ENCODE measurements around the gene B4GALT5.

DNA sequence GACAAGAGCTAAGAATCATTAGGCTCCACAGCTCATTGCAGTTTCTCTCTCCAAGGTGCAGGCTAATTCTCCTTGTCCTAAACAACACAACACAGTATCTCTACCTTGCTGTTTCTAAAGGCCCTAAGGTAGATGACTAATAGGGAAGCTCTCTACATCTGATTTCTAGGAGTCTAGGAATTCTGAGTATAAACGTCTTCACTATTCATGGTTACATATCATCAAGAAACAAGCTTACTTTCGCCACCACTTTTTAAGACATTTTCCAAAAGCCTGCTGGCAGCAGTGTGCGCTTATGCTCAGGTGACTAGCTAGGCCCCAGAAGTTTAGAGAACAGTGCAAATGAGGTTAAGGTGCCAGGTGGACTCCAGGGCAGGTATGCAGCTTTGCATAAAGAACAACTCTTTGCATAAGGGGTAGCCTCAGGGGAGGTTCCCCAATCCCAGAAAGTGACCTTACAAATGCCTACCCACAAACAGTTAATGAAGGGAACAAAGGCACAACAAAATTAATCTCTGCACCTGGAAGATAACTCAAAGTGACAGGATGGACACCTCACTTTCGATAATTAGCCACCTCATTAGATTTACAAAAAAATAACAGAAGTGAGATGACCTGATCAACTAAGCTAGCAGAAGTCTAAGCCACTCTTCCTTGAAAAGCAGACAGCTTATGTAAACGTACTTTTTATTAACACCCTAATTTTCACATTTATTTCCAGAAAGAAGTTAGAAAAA, 20.1 kb downstream of the B4GALT5 start:
- TF ChIP-seq, protein P1, sequence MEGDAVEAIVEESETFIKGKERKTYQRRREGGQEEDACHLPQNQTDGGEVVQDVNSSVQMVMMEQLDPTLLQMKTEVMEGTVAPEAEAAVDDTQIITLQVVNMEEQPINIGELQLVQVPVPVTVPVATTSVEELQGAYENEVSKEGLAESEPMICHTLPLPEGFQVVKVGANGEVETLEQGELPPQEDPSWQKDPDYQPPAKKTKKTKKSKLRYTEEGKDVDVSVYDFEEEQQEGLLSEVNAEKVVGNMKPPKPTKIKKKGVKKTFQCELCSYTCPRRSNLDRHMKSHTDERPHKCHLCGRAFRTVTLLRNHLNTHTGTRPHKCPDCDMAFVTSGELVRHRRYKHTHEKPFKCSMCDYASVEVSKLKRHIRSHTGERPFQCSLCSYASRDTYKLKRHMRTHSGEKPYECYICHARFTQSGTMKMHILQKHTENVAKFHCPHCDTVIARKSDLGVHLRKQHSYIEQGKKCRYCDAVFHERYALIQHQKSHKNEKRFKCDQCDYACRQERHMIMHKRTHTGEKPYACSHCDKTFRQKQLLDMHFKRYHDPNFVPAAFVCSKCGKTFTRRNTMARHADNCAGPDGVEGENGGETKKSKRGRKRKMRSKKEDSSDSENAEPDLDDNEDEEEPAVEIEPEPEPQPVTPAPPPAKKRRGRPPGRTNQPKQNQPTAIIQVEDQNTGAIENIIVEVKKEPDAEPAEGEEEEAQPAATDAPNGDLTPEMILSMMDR (IDR thresholded peaks at IDR 0.05 in 2 of 3, conservative IDR thresholded peaks at IDR 0.05 in 1 of 3; ENCODE audit: borderline replicate concordance in 1 of 3, insufficient read depth in 1 of 3, low read depth in 2 of 3, low read length in 2 of 3) = no peak
- TF ChIP-seq, protein P2, sequence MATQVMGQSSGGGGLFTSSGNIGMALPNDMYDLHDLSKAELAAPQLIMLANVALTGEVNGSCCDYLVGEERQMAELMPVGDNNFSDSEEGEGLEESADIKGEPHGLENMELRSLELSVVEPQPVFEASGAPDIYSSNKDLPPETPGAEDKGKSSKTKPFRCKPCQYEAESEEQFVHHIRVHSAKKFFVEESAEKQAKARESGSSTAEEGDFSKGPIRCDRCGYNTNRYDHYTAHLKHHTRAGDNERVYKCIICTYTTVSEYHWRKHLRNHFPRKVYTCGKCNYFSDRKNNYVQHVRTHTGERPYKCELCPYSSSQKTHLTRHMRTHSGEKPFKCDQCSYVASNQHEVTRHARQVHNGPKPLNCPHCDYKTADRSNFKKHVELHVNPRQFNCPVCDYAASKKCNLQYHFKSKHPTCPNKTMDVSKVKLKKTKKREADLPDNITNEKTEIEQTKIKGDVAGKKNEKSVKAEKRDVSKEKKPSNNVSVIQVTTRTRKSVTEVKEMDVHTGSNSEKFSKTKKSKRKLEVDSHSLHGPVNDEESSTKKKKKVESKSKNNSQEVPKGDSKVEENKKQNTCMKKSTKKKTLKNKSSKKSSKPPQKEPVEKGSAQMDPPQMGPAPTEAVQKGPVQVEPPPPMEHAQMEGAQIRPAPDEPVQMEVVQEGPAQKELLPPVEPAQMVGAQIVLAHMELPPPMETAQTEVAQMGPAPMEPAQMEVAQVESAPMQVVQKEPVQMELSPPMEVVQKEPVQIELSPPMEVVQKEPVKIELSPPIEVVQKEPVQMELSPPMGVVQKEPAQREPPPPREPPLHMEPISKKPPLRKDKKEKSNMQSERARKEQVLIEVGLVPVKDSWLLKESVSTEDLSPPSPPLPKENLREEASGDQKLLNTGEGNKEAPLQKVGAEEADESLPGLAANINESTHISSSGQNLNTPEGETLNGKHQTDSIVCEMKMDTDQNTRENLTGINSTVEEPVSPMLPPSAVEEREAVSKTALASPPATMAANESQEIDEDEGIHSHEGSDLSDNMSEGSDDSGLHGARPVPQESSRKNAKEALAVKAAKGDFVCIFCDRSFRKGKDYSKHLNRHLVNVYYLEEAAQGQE (IDR thresholded peaks at IDR 0.05; ENCODE audit: low read depth) = no peak
- TF ChIP-seq YY1 (IDR thresholded peaks at IDR 0.05; ENCODE audit: extremely low read depth, insufficient replicate concordance, low read depth, low read length) = no peak
- no peak for TF ChIP-seq EGR1 (IDR thresholded peaks at IDR 0.05; ENCODE audit: low read depth)
- no peak for TF ChIP-seq EZH2 (IDR thresholded peaks at IDR 0.05)
- no peak for TF ChIP-seq POLR2A (IDR thresholded peaks at IDR 0.05; ENCODE audit: borderline replicate concordance, extremely low read depth, insufficient read depth, insufficient read length)
- TF ChIP-seq, protein P3, sequence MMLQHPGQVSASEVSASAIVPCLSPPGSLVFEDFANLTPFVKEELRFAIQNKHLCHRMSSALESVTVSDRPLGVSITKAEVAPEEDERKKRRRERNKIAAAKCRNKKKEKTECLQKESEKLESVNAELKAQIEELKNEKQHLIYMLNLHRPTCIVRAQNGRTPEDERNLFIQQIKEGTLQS (IDR thresholded peaks at IDR 0.05) = no peak
- no peak for TF ChIP-seq JUND (IDR thresholded peaks at IDR 0.05)
- TF ChIP-seq, protein P4, sequence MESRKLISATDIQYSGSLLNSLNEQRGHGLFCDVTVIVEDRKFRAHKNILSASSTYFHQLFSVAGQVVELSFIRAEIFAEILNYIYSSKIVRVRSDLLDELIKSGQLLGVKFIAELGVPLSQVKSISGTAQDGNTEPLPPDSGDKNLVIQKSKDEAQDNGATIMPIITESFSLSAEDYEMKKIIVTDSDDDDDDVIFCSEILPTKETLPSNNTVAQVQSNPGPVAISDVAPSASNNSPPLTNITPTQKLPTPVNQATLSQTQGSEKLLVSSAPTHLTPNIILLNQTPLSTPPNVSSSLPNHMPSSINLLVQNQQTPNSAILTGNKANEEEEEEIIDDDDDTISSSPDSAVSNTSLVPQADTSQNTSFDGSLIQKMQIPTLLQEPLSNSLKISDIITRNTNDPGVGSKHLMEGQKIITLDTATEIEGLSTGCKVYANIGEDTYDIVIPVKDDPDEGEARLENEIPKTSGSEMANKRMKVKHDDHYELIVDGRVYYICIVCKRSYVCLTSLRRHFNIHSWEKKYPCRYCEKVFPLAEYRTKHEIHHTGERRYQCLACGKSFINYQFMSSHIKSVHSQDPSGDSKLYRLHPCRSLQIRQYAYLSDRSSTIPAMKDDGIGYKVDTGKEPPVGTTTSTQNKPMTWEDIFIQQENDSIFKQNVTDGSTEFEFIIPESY (IDR thresholded peaks at IDR 0.05; ENCODE audit: extremely low read depth, insufficient replicate concordance, low read length) = no peak
- no peak for TF ChIP-seq CEBPB (IDR thresholded peaks at IDR 0.05; ENCODE audit: low read depth)
